Effector memory CD8-positive, alpha-beta T cell (primary cell): ENCODE results near the gene GANAB.
A peak's percentile ranks its signal among the peaks of the same experiment; 100 is the strongest.
"Not testable (repeated sequence)": the region's sequence is repeated elsewhere in the genome, so short reads cannot be mapped to it uniquely, and the experiment has no call there.

ENCODE experiments used
- ATAC-seq: fragments of 150-1000 bp; cut with Tn5 transposase; replicated peaks from 2 replicates; pipeline ENCODE4 v1.10.0; 2021; ENCODE audit warnings: mild to moderate bottlenecking, moderate library complexity
- DNase-seq, 3 experiments: peaks; one replicate each; pipeline ENCODE4 v3.0.0; 2021
- H3K27ac Mint-ChIP-seq, 2 donors: one replicate each; pipeline ENCODE4 v1.8.0; 2022; ENCODE audit warnings: mild to moderate bottlenecking in 2 of 2, mixed read lengths in 2 of 2, moderate library complexity in 2 of 2
- H3K27me3 Mint-ChIP-seq, 2 donors: one replicate each; pipeline ENCODE4 v1.8.0; 2022; ENCODE audit warnings: mixed read lengths in 2 of 2
- H3K36me3 Mint-ChIP-seq: one replicate; pipeline ENCODE4 v1.8.0; 2022; ENCODE audit warnings: mild to moderate bottlenecking, moderate library complexity, mixed read lengths; ENCODE audit not compliant: insufficient read depth
- H3K4me1 Mint-ChIP-seq, 2 donors: one replicate each; pipeline ENCODE4 v1.8.0; 2022; ENCODE audit warnings: low read depth in 2 of 2, mixed read lengths in 2 of 2
- H3K4me3 Mint-ChIP-seq, 2 donors: one replicate each; pipeline ENCODE4 v1.8.0; 2022; ENCODE audit warnings: mild to moderate bottlenecking in 2 of 2, mixed read lengths in 2 of 2, moderate library complexity in 2 of 2
- H3K9me3 Mint-ChIP-seq, 2 donors: one replicate each; pipeline ENCODE4 v1.8.0; 2022; ENCODE audit warnings: mixed read lengths in 2 of 2

The GANAB gene

DNA sequence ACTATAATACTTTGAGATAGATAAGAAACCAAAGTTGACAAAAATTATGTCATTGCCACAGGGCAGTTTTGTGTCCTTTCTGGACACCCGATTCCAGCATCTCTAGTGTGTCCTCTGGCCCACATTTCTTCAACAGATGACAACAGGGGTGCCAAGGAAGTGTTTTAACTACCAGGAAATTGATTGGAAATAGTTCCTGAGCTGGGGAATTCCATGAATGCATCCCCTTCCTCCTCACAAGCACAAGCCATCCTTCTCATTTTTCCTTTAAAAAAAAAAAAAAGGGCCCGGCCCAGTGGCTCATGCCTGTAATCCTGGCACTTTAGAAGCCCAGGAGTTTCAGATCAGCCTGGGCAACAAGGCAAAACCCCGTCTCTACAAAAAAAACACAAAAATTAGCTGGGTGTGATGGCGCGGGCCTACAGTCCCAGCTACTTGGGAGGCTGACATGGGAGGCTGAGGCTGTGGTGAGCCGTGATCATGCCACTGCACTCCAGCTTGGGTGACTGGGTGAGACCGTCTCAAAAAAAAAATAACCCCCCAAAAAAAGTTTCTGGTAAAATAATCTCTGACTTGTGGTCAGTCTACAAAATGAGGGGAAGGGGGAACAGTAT, 23.8 kb downstream of the GANAB start:
- Mint-ChIP-seq H3K36me3 (peaks cover 39% of the 10 kb centered on the region), H3K9me3 (no peaks in the 10 kb centered on the region), H3K27me3 (no peaks in the 10 kb centered on the region), H3K4me1 (peaks cover 18 to 20% of the 10 kb centered on the region in 2 donors), H3K27ac (peak overlapping the region; percentile 92 to 97), H3K4me3 (peak overlapping the region; percentile 80 to 91)
- ATAC-seq (no peak), DNase-seq (no peak)

DNA sequence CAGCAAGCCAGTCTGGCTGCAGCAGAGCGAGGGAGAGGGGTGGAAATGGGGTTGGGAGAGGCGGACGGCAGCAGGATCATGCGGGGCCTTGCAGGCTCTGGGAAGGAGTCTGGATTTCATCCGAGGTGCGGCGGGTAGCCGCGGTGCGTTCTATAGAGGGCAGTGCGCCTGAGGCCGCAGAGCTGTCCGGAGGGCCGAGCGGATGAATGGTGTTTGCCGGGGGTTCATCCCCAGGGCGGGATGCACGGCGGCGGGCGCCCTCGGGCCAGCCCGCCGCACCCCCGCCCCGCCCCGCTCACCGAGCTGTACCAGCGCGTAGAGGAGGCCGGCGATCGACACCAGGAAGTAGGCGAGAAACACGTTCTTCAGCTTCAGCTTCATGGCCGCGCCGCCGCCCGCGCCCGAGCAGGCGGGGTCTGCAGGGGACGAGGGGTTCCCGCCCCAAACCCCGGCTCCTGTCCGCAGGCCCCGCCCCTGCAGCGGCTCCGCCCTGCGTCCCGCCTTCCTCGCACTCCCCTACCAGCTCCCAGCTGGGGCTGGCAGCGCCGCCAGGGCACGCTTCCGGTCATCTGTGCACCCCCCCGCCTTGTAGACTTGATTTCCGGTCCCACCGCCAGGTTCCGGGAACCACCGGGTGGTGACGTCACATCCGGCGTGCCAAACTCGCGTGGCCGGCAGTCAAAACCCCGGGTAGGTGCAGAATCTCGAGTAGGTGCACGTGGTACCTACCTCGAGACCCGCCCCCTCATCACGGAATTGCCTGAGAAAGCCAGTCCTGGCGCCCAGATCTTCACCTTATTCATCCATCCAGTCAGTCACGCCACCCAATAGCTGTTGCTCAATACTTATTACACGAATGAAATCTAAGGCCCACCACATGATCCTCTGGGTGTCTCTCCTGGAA, 24.6 kb downstream of the GANAB start, which contains the start of gene B3GAT3:
TSS of gene B3GAT3 (minus strand) at position 420 of the 904 bp plus-strand sequence. CDS start at position 381, 39 bp downstream.
- Mint-ChIP-seq H3K27ac (peak within 1 kb of the TSS; percentile 92 to 97), H3K4me3 (peak within 1 kb of the TSS; percentile 80 to 91), H3K4me1 (peaks cover 18 to 20% of the 10 kb centered on the region in 2 donors), H3K9me3 (no peaks in the 10 kb centered on the region), H3K36me3 (peaks cover 44% of the 10 kb centered on the region), H3K27me3 (no peaks in the 10 kb centered on the region)
- ATAC-seq: peak; percentile 85
- peak; percentile 95 to 97 (median 96) for DNase-seq

DNA sequence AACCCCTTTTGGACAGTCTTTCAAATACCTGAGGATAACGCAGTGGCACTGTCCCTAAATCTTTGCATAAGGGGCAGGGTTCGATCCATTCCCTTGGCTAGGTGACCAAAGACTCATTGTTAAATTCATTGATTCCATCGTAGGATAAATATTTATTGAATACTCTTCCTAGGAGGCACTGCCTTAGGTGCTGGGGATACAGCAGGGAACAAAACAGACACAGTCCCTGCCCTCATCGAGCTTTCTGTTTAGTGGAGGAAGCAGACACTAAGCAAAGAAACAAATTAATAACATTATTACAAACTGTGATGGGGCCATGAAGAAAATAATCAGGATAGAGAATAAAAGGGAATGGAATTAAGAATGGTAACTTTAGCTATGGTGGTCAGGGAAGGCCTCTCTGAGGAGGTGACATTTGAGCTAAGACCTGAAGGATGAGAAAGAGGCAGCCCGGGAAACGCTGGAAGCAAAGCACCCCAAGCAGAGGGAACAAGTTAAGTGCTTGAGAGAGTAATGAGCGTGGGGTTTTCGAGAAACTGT, 25.3 kb downstream of the GANAB start:
- H3K4me1 Mint-ChIP-seq: peaks cover 18 to 20% of the 10 kb centered on the region in 2 donors
- no peaks in the 10 kb centered on the region for H3K27me3 Mint-ChIP-seq
- DNase-seq (no peak), ATAC-seq (no peak)
- H3K36me3 Mint-ChIP-seq: peaks cover 45% of the 10 kb centered on the region
- peak overlapping the region; percentile 80 to 91 for H3K4me3 Mint-ChIP-seq
- peak overlapping the region; percentile 92 to 97 for H3K27ac Mint-ChIP-seq
- H3K9me3 Mint-ChIP-seq: no peaks in the 10 kb centered on the region

DNA sequence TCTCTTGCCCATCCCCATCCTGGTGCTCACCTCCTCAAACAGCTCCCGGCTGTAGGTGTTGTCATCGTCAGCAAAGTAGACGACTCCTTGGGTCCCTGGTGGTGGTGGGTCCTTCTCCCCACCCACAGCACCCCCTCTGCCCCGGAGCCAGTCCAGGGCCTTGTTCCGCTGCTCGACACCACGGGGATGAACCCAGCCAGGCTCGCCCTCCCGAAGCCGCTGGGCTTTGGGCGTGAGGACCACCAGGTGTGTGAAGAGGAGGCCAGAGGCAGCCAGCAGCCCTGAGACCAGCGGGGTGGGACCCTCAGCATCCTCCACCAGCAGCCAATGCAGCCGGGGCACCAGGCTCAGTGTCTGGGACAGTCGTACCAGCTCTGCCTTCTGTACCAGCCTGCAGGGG, 29.5 kb downstream of the GANAB start:
- H3K4me1 Mint-ChIP-seq: peaks cover 23 to 37% of the 10 kb centered on the region in 2 donors

DNA sequence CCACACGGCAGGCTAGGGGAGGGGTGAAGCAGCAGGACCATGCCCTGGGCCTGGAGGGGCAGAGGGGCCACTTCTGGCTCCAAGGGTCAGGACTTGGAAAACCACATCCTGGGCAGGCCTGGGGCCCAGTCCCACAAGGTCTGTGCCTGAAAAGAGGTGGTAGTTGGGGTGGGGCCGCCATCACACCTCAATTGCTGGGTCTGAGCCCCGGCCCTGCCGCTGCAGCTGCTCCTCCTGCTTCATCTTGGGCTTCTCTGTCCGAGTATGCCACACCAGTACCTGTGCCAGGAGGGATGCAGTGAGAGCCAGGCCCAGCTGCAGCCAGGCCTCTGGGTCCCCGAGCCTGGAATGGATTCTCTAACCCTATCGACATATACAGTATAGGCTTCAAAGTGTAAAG, 30.9 kb downstream of the GANAB start:
- Mint-ChIP-seq H3K27me3 (no peaks in the 10 kb centered on the region), H3K4me3 (no peak overlapping the region), H3K27ac (no peak overlapping the region), H3K4me1 (peaks cover 25 to 40% of the 10 kb centered on the region in 2 donors), H3K9me3 (no peaks in the 10 kb centered on the region), H3K36me3 (peaks cover 34% of the 10 kb centered on the region)
- ATAC-seq: no peak
- DNase-seq: no peak

More for the DNA sequence above, 29.5 kb downstream of the GANAB start:
- H3K27ac Mint-ChIP-seq: peak overlapping the region; percentile 41 to 44
- H3K4me3 Mint-ChIP-seq, H3K27me3 Mint-ChIP-seq, ATAC-seq, DNase-seq, H3K9me3 Mint-ChIP-seq: not testable (repeated sequence)
- peaks cover 32% of the 10 kb centered on the region for H3K36me3 Mint-ChIP-seq

DNA sequence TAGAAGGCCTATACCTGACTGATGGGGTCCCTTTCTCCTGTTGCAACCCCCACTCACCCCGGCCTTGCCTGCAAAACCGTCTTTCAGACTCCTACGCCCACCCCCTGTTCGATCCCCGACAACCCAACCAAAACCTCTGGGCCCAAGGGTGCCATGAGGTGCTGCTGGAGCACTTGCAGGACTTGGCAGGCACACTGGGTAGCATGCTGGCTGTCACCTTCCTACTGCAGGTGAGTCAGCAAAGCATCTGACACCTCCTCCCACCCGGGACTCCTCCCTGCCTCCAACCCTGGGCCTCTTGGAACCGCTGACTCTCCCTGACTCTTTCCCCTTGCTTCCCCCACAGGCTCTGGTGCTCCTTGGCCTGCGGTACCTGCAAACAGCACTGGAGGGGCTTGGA, 32.1 kb downstream of the GANAB start:
- peak overlapping the region; percentile 79 to 88 for H3K27ac Mint-ChIP-seq
- H3K27me3 Mint-ChIP-seq: no peaks in the 10 kb centered on the region
- H3K4me1 Mint-ChIP-seq: peaks cover 27 to 45% of the 10 kb centered on the region in 2 donors
- DNase-seq: no peak
- no peak for ATAC-seq
- H3K9me3 Mint-ChIP-seq: no peaks in the 10 kb centered on the region
- H3K36me3 Mint-ChIP-seq: peaks cover 35% of the 10 kb centered on the region
- H3K4me3 Mint-ChIP-seq: peak overlapping the region in 1 of 2 donors; percentile 16

DNA sequence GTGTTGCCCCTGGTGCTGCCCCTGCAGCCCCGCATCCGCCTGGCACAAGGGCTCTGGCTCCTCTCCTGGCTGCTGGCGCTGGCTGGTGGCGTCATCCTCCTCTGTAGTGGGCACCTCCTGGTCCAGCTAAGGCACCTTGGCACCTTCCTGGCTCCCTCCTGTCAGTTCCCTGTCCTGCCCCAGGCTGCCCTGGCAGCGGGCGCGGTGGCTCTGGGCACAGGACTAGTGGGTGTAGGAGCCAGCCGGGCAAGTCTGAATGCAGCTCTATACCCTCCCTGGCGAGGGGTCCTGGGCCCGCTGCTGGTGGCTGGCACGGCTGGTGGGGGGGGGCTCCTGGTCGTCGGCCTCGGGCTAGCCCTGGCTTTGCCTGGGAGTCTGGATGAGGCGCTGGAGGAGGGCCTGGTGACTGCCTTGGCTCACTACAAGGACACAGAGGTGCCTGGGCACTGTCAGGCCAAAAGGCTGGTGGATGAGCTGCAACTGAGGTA, 33.1 kb downstream of the GANAB start:
- Mint-ChIP-seq H3K36me3 (peaks cover 31% of the 10 kb centered on the region), H3K4me3 (peak overlapping the region; percentile 59), H3K9me3 (no peaks in the 10 kb centered on the region), H3K4me1 (peaks cover 32 to 53% of the 10 kb centered on the region in 2 donors), H3K27ac (peak overlapping the region; percentile 79 to 88), H3K27me3 (no peaks in the 10 kb centered on the region)
- DNase-seq (no peak), ATAC-seq (no peak)

DNA sequence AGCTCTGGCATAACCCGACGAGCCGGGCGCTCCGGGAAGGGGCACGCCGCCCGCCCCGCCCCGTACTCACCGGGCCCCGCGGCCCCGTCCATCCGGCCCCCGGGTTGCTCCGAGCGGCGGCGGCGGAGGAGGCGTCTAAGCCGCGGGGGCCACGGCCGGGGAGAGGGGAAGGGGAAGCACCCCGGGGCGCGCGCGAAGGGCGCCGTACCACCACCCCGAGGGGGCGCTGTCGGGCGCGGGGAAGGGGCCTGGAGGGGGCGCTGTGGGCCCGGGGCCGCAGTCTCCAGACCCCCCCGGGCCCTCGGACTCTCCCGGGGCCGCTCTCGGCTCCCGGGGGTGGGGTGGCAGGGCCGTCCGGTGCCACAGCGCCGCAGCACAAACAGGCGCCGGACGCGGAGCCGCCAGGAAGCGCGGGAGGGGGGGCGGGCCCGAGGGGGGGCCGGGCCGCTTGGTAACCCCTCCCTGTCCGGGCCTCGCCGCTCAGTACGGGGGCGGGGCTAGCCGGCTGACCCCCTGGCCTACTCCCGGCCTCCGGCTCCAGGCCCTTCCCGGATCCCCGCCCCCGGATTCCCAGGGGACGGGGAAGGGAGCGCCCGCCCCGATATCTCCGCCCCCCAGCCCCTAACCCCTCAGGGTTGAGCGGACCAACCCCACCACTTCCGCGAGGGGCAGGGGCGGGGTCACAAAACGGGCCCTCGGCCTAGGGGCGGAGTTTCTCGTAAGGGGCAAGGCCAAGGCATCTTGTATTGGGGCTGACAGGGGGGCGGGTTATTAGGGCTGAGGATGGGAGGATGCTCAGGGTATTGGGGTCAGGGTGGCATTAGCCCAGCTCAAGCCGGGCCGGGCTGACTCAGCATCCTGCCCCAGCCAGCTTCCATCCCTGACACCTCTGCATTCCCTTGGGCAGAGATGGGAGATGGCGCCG, 33.8 kb downstream of the GANAB start, which contains the start of the genes EML3 and ROM1:
TSS of gene EML3 (minus strand) at position 410 of the 925 bp plus-strand sequence. CDS start at position 92, 318 bp downstream.
TSS of gene ROM1 (plus strand) at position 892 of the 925 bp plus-strand sequence. CDS start at position 917, 25 bp downstream.
- peak within 1 kb of the TSS; percentile 94 to 97 for H3K27ac Mint-ChIP-seq
- peak; percentile 74 for ATAC-seq
- peaks cover 36 to 53% of the 10 kb centered on the region in 2 donors for H3K4me1 Mint-ChIP-seq
- H3K4me3 Mint-ChIP-seq: peak within 1 kb of the TSS; percentile 88 to 93
- no peaks in the 10 kb centered on the region for H3K9me3 Mint-ChIP-seq
- no peaks in the 10 kb centered on the region for H3K27me3 Mint-ChIP-seq
- peak; percentile 87 to 91 (median 89) for DNase-seq
- H3K36me3 Mint-ChIP-seq: peaks cover 32% of the 10 kb centered on the region

DNA sequence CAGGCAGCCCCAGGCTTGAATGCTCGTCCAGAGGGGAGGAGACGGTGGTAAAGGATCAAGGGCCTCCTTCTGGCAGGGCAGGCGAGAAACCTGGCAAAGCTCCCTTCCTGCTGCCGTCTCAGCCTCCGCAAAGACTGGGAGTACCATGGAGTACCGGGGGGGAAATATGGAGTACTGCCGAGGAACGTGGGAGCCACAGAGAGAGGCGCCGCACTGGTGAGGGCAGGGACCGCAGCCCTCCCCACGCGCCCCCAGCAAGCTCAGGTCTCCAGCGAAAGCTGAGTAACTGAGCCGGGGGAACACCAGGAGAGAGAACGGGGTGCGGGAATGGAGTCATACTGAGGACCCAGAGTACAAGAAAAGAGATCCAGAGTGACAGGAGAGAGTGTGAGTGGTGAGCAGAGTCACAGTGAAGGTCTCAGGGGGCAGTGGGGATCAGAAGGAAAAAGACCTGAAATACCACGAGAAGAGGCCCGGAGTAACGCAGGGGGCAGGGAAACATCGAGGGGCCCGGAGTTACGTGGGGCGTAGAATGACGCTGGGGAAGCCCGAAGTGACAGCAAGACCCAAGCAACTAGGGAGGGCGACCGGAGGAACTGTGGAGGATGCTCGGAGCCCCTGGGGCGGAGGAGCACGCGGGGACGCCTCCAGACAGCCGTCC, 34.6 kb downstream of the GANAB start:
- H3K27me3 Mint-ChIP-seq: no peaks in the 10 kb centered on the region
- H3K4me3 Mint-ChIP-seq: peak overlapping the region; percentile 88 to 93
- no peaks in the 10 kb centered on the region for H3K9me3 Mint-ChIP-seq
- peak in 1 of 3 experiments; percentile 55 for DNase-seq
- peak; percentile 55 for ATAC-seq
- H3K4me1 Mint-ChIP-seq: peaks cover 38 to 53% of the 10 kb centered on the region in 2 donors
- peak overlapping the region; percentile 94 to 97 for H3K27ac Mint-ChIP-seq
- peaks cover 33% of the 10 kb centered on the region for H3K36me3 Mint-ChIP-seq

DNA sequence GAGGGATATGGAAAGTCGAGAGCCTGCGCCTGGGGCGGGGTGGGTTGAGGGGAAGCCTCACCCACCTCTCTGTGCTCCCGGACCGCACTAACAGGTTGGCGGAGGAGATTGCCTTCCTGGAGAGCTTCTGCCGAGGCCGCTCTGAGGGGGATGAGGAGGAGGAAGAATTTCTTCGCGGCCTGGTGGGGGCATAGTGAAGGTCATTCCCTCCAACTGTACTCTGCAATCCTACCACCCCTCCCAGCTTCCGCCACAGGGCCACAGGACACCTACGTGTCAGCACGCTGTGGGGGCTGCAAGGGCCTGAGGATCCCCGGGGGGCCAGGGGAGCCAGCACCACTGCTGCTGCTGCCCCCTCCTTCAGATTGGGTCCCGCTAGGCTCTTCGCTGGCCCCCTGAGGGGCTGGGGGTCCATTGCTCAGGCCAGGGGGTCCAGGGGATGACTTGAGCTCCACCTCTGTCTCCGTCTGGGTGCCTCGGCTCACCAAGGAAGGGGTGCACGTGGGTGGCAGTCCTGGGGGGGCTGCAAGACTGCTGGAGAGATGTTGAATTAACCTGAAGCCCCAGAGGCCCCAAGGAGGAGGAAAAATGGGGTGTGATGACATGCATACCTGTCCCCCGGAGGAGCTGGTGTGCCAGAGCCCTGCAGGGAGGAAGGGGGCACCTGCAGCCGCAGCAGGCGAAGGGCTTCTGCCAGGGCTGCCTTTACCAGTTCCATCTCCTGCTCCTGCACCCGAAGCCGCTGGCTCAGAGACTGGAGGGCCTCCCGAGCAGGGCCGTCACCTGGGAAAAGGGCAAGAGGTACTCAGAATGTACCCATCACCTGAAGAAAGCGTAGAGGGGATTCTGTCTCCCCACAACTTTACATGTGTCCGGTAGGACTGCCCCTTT, 35.4 kb downstream of the GANAB start:
- DNase-seq (no peak), ATAC-seq (no peak)
- no peaks in the 10 kb centered on the region for H3K27me3 Mint-ChIP-seq
- peaks cover 39% of the 10 kb centered on the region for H3K36me3 Mint-ChIP-seq
- H3K27ac Mint-ChIP-seq: peak overlapping the region; percentile 94 to 97
- H3K4me3 Mint-ChIP-seq: peak overlapping the region; percentile 88 to 93
- H3K4me1 Mint-ChIP-seq: peaks cover 38 to 53% of the 10 kb centered on the region in 2 donors
- no peaks in the 10 kb centered on the region for H3K9me3 Mint-ChIP-seq

DNA sequence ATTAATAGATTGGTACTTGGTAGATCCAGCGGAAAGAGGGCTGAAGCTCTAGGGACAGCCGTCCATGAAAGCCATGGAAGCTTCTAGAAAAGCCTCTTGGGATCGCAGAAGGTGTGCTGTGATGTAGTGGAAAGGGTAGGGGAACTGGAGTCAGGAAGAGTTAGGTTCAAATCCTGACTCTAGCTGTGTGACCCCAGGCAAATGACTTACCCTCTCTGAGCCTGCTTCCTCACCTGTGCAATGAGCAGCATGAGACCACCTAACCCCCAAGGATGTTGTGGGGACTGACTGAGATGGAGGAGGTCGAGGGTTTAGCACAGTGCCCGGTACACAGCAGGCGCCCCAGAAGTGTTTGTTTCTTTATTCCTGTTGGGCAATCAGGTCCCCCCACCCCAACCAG, 36.0 kb downstream of the GANAB start:
- Mint-ChIP-seq H3K36me3 (peaks cover 44% of the 10 kb centered on the region), H3K27me3 (no peaks in the 10 kb centered on the region), H3K4me3 (peak overlapping the region; percentile 88 to 93), H3K27ac (peak overlapping the region; percentile 94 to 97), H3K4me1 (peaks cover 38 to 53% of the 10 kb centered on the region in 2 donors), H3K9me3 (no peaks in the 10 kb centered on the region)
- no peak for ATAC-seq
- no peak for DNase-seq
